ENCODE data around the gene IGSF5.

The IGSF5 gene

GRCh38 chr21:39710866-39711265 is 34.1 kb upstream of the IGSF5 start:
- H3K4me3 ChIP-seq (ENCODE audit: low read depth, low read length) = no peak overlapping the region
- DNase-seq (ENCODE audit: low read depth) = no peak
- TF ChIP-seq POLR2A (IDR thresholded peaks at IDR 0.05; ENCODE audit: extremely low read depth, insufficient read length) (no peak), MYC (IDR thresholded peaks at IDR 0.05; ENCODE audit: low read depth, low read length) (no peak), MAX (IDR thresholded peaks at IDR 0.05; ENCODE audit: low read depth, low read length) (no peak)
- TF ChIP-seq, protein P1, sequence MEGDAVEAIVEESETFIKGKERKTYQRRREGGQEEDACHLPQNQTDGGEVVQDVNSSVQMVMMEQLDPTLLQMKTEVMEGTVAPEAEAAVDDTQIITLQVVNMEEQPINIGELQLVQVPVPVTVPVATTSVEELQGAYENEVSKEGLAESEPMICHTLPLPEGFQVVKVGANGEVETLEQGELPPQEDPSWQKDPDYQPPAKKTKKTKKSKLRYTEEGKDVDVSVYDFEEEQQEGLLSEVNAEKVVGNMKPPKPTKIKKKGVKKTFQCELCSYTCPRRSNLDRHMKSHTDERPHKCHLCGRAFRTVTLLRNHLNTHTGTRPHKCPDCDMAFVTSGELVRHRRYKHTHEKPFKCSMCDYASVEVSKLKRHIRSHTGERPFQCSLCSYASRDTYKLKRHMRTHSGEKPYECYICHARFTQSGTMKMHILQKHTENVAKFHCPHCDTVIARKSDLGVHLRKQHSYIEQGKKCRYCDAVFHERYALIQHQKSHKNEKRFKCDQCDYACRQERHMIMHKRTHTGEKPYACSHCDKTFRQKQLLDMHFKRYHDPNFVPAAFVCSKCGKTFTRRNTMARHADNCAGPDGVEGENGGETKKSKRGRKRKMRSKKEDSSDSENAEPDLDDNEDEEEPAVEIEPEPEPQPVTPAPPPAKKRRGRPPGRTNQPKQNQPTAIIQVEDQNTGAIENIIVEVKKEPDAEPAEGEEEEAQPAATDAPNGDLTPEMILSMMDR (IDR thresholded peaks at IDR 0.05; ENCODE audit: low read depth, low read length) = no peak

- H3K4me3 ChIP-seq (ENCODE audit: low read depth, low read length) = no peak overlapping the region
- DNase-seq (ENCODE audit: low read depth) = no peak
- TF ChIP-seq MAX (IDR thresholded peaks at IDR 0.05; ENCODE audit: low read depth, low read length) (no peak), MYC (IDR thresholded peaks at IDR 0.05; ENCODE audit: low read depth, low read length) (no peak), POLR2A (IDR thresholded peaks at IDR 0.05; ENCODE audit: extremely low read depth, insufficient read length) (no peak)
- TF ChIP-seq, protein P1 (IDR thresholded peaks at IDR 0.05; ENCODE audit: low read depth, low read length) = no peak
These were observed 32.7 kb upstream of the IGSF5 start for GRCh38 chr21:39712273-39712672.

DNA sequence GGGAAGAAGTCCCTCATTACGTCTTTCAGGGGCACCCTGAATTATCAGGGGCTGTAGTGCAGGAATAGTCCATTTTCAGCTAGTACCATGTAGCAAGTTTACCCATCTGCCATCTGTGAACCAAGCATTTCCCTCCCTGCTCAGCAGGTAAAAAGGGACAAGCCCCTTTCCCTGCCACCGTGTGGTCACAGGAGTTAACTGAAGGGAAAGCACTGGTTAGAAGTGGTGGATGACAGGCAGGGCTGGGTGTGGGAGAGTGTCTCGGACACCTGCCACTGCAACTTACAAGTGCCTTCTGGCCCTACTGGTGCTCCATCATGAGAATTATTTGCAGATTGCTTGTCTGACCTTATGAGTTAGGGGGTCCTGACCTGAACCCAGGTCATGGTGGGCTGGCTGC is 32.0 kb upstream of the IGSF5 start:
- TF ChIP-seq MYC (IDR thresholded peaks at IDR 0.05; ENCODE audit: low read depth, low read length) = no peak
- no peak for TF ChIP-seq POLR2A (IDR thresholded peaks at IDR 0.05; ENCODE audit: extremely low read depth, insufficient read length)
- TF ChIP-seq, protein P1 (IDR thresholded peaks at IDR 0.05; ENCODE audit: low read depth, low read length) = no peak
- TF ChIP-seq MAX (IDR thresholded peaks at IDR 0.05; ENCODE audit: low read depth, low read length) = no peak
- peak; percentile 5 for DNase-seq (ENCODE audit: low read depth)

GRCh38 chr21:39713905-39714304 is 31.1 kb upstream of the IGSF5 start:
- TF ChIP-seq POLR2A (IDR thresholded peaks at IDR 0.05; ENCODE audit: extremely low read depth, insufficient read length) = no peak
- TF ChIP-seq, protein P1 (IDR thresholded peaks at IDR 0.05; ENCODE audit: low read depth, low read length) = no peak
- no peak for TF ChIP-seq MYC (IDR thresholded peaks at IDR 0.05; ENCODE audit: low read depth, low read length)
- TF ChIP-seq MAX (IDR thresholded peaks at IDR 0.05; ENCODE audit: low read depth, low read length) = no peak
- no peak for DNase-seq (ENCODE audit: low read depth)
- no peak overlapping the region for H3K4me3 ChIP-seq (ENCODE audit: low read depth, low read length)

More for the DNA sequence above, 32.0 kb upstream of the IGSF5 start:
- H3K4me3 ChIP-seq (ENCODE audit: low read depth, low read length) = no peak overlapping the region

DNA sequence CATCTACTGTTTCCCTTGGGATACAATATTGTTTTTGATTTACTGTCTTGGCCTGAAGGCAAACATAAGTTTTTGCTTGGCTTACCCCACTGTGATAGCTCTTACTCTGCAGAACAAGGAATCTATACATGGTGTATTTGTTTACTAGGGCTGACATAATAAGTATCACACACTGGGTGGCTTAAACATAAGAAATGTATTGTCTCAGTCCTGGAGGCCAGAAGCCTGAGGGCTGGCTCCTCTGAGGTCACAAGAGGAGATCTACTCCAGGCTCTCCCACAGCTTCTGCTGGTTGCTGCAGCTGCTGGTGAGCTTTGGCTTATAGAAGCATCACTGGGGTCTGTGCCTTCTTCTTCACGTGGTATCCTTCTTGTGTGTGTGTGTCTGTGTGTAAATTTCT is 30.7 kb upstream of the IGSF5 start:
- TF ChIP-seq MAX (IDR thresholded peaks at IDR 0.05; ENCODE audit: low read depth, low read length) (no peak), MYC (IDR thresholded peaks at IDR 0.05; ENCODE audit: low read depth, low read length) (no peak), POLR2A (IDR thresholded peaks at IDR 0.05; ENCODE audit: extremely low read depth, insufficient read length) (no peak)
- TF ChIP-seq, protein P1 (IDR thresholded peaks at IDR 0.05; ENCODE audit: low read depth, low read length) = no peak
- H3K4me3 ChIP-seq (ENCODE audit: low read depth, low read length) = no peak overlapping the region
- DNase-seq (ENCODE audit: low read depth) = no peak
